NK-92 (cell line): Measurements from ENCODE around the gene CACNA2D2.

Source experiments
- DNase-seq: peaks from one replicate; lab custom pipeline; 2025; ENCODE audit not compliant: unreplicated experiment; lab: John Stamatoyannopoulos, UW

CACNA2D2 gene

DNA sequence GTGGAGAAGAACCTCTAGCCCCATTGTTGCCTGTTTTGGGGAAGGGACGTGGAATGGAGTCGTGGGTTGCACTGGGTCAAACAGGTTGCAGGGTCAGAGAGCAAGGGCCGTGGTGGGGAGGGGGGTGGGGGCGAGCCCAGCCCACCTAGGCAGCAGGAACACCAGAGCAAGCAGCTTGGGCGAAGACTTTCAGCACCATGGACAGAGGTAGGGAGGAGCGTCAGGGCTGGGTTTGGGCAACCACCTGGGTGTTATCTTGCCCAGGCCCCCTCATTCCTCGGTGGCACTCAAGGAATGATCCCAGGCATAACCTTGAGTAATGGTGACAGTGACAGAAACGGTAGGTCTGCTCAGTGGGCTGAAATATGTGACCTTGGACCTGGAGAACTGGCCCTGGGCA lies 98.2 kb downstream of the CACNA2D2 start:
- DNase-seq = no peak

DNA sequence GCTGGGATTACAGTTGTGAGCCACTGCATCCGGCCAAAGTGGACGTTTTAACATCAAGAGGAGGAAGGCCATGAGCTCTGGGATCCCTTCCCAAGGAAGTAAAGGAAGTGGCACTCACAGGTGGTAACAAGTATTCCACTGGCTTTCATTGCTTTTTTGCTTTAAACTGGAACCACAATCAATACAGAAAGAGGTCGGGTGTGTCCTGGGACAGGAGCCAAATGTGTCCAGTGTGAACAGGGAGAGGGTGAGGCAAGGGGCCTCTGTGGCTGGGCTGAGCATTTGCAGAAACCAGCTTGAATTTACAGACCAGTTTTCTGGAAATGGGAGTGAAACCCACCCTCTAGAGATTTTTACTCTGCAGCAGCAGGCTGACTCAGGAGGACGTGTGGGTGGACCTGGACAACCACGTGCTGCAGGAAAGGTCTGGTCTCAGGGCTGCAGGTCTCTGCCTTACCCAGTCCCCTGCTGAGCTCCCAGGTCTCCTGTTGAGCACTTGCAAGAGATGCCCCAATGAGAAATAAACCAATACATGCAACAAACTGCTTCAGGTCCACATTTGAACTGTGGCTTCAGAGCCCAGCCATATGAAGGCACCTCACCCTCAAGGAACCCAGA lies 101.3 kb downstream of the CACNA2D2 start:
- DNase-seq = no peak

DNA sequence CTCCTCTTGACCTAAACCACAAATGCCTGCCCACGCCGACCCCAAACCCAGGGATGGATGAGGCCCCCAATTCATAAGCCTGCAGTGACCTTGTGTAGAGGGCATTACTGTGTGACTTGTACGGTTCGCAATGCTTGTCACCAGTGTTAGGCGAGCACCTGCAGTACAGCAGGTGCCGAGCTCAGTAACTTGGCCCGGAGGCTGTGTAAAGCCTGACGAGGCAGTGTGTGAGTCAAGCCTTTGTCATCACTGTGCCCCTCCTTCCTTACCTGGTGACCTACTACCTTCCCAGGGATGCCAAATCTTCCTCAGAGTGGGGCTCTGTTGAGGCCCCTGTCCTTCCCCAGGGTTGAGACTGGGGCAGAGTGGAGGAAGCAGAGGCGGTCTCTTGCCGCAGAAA lies 106.9 kb downstream of the CACNA2D2 start:
- DNase-seq = no peak

DNA sequence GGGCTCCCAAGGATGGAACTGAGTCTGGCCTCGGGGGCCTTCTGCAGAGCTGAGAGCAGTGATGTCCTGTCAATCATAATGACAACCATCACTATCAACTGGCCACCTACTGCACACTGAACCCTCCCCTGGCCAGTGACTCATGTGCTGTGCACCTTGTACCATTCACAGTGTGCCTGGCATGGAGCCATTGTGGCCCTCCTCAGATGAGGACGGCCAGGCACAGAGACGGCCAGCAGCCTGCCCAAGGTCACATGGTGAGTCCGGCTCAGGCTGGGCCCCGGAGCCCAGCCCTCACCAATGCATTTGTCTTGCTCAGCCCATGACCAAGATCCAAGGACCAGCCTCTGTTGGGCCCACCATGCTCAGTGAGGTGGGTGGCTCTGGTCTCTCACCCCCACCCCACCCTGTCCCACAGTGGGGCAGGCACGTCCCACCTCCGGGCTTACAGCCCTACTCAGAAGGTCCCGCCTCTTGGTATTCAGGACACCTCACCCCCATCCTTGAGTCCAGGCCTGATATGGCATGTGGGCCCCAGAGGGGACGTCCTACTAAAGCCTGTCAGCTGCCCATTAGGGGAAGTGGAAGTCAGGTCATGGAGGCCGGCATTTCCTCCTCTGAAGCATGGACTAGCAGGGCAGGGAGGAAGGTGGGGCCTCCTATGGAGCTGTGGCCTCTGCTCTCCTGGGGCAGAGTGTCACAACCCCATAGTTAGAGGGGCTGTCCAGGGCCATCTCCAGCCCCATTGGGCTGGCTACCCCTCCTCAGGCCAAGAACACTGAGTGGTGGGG lies 108.2 kb downstream of the CACNA2D2 start:
- no peak for DNase-seq

DNA sequence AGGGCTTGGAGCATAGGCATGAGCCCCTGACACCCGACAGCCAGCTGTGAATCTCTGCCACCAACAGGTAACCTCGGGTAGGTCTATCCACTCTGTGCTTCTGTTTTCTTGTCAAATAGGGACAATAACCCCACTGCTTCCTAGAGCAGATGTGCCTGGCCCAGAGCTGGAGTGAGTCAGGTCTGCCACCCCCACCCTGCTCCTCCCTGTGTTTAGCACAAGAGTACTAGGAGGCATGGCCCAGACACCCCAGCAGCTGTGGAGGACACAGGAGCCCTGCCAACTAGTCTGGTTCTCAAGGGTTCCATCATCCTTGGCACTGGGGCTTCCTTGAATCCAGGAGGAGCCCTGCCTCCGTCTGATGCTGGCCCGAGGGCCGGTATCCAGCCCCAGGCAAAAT lies 110.4 kb downstream of the CACNA2D2 start:
- no peak for DNase-seq

DNA sequence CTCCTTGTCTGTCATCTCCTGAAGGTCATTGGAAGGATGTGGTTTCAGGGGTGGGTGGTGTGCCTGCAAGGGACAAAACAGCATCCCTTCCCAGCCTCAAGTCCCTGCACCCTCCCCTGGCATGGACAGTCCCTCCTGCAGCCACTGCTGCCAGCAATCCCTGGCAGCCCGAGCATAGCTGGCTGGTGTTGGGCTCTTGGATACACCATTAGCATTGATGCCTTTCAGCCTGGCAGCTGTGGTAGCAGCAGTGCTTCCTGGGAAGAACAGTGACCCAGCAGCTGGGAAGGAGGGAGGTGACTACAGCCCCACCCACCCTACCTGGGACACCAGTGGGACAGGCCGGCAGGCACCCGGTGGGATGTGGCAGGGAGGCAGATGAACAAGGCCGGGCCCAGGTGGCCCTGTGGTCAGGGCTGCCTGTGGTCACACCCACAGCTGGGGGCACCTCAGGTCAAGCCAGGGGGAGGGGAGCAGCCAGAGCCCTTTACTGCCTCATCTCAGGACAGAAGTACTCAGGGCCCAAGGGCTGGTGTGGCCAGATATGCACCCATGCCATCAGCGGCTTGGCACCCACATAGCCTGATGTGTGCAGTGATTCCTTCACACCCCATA lies 111.2 kb downstream of the CACNA2D2 start:
- DNase-seq = no peak

DNA sequence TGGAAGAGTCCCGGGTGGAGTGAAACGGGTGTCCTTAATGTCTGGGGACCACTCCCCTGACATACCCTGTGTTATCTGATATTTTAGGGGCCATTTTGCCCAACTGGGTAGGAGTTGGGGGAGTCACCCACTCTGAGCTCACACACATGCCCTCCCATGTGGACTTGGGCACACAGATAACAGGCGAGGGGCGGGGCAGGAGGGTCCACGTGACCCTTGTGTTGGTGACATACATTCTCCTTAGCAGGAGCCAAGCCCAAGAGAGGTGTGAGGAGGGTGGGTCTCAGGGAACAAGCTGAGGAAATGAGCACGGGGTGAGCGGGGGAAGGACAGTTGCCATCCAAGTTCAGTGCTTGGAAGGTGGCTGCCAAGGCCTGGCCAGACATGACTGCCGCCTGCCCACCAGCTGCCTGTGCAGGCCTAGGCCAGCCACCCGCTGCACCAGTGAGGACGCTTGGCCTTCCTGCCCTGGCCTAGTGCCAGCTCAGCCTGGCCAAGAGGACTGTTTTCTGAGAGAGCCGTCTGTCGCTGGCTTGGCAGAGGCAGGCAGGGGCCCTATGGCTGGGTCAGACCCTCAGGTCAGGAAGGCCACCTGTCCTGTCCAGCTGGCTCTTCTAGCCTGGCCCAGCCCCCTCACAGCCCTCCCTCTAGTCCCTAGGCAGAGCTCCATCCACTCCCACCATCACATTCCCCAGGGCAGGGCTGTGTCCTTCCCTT lies 112.8 kb downstream of the CACNA2D2 start:
- no peak for DNase-seq

DNA sequence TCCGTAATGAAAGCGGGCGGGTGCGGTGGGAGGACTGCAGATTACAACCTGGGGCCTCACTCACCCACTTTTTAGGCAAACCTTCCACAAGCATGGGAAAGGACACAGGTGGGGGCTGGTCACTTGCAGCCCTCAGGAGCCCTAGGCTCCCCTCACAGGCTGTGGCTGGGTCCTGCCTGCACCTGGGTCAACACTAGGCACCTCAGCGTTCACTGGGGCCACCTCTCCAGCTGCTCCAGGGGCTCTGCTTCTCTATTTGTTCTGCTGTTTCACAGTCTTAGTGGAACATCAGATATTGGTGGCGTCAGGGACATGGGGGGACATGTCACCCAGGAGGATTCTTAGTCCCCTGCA lies 114.0 kb downstream of the CACNA2D2 start:
- DNase-seq = no peak

DNA sequence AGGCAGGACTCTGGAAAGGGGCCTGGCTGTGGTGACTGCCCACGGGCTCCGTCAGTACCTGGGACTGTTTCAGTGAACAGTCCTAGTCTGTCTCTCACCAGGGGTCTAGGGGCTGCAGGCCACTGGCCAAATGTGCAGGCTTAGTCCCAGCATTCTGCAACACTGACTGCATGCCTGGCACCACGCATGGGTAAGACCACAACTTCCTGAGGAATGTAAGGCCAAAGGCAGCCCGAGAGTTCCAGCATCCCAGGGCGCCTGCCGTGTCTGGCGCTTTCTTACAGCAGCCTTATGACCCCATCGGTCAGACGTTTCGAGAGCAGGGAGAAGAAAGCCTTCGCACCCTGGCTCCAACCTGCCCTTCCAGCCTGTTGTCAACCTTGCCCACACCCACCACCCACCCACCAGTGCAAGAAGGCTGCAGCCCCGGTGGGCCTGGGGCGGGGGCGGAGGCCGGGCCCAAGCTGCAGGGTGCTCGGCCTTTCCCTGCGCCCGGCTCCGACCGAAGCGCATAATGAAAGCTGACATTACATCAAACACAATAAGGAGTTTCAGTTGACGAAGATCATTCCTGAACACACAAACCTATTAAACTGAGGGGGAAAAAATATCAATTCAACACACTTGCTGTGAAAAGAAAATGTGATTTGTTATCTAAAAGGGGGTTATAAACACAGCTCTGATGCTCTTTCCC lies 114.6 kb downstream of the CACNA2D2 start:
- DNase-seq = no peak

DNA sequence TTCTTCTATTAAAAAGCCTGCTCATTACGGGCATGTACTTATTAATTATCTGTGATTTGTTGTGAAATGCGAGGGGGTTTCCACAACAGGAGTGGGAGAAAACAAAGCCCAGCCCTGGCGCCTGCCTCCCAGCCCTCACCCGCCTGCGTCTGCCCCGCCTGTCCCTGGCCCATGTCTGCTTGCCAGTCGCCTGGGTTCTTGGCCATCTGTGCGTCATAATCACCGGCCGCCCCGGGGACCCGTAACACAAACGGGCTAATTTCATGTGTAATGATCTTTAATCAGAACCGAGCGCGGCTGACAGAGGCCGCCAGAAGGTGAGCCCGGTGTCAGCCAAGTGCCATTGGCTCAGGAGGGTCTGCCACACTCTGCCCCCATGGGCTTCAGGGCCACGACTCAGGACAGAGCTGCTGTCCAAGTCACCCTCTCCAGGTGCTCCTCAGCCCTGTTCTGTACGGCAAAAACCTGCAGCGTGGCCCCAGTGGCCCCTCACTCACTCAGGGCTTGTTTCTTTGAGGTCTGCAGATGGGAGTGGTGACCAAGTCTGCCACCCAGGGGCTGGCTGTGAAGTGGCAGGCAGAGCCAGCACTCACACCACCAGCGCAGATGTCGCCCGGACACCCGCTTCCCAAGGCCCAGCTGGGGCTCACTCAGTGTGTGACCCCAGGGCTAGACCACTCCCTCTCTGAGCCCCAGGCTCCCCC lies 115.3 kb downstream of the CACNA2D2 start:
- no peak for DNase-seq

DNA sequence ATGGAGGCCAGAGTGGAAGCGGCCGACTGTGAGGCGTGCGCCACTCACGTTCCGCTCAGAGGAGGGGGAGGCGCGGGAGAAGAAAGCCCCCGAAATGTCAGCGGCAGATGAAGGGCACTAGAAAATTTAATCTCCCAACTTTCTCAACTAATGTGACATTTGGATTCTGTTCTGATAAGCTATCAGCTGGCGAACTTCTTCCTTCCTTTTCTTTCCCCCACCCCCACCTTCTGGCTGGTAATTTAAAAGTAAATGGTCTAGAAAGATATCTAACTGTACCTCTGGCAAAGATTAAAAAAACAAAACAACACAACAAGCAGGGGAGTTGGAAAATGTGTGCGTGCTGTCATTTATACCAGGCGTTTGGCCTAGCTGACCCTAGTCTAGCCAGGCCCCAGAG lies 117.7 kb downstream of the CACNA2D2 start:
- DNase-seq = no peak

DNA sequence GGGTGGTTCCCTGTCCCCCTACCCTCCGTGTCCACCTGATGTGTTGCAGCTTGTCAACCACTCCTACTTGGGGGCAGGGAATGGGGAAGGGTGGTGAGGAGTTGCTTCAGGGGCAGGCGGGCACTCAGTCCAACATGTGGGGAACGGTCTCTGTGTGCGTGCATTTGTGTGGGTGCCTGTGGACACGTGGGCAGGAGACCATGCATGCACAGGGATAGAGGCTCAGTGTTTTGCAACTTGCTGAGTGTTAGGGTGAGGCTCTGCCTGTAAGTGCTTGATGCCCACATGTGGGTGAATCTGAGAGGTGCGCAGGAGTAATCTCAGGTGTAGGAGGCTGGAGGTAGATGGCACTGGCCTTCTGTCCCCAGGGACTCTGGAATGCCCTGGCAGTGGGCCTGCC lies 119.7 kb downstream of the CACNA2D2 start:
- no peak for DNase-seq

DNA sequence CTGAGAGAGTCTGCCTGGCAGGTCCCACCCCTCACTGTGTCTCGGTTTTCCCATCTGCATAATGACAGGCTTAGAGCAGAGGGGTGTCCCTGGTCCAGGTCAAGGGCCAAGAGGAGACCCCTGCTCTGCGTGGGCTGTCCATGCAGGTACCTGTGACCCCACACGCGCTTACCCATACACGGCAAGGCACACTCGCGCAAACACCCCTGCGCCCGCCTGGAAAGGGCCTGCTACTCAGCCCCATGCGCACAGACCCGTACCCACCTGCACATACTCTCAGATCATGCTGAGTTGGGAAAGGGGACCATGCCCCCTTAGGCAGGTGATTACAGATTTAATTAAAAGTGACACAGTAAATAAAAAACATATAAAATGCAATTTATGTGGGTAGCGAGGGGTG lies 120.7 kb downstream of the CACNA2D2 start:
- DNase-seq = no peak

DNA sequence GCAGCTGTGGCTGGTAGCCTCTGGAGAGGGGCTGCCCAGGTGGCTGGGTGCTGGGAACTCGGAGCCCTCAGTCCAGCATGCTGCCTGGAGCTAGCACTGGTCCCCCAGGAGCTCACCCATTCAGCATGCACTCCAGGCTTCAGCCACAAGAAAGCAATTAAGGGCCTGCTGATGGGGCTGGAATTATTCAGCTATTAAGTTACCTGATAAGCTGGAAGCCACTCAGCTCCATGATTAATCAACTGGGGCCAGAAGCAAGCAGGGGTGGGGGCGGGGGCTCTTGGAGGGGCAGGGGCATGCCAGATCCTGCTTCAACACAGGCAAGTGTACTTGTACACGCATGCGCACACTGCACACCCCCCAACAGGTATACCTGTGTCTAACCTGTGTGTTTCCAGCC lies 122.1 kb downstream of the CACNA2D2 start:
- DNase-seq = no peak

DNA sequence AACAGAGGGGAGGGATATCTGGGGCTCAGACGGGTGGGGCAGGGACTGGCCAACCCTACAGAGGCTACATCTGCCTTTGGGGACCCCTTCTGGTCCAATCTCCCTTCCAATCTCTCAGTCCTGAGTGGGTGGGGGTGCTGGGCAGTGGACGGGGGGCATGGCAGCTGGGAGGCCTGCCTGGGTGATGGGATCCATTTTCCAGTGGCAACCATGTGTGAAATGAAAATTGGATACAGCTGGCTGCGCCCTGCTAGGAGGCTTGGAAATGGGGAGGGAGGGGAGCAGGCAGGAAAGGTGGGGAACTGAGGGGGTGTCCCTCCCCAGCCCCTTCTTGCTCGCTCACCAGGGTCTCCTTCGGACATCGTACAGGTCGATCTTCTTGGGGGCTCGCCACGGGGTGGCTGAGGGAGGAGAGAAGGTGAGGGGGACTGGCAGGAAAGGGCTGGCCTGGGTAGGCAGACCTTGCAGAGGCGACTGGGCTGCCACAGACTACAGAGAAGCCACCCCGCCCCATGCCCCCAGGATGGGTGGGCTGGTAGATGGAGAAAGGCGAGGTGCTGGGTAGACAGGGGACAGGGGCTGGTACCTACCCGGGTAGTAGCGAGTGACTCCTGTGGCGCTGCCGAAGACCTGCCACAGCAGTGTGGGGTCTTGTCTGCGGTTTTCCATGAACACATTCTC lies 122.9 kb downstream of the CACNA2D2 start:
- no peak for DNase-seq

DNA sequence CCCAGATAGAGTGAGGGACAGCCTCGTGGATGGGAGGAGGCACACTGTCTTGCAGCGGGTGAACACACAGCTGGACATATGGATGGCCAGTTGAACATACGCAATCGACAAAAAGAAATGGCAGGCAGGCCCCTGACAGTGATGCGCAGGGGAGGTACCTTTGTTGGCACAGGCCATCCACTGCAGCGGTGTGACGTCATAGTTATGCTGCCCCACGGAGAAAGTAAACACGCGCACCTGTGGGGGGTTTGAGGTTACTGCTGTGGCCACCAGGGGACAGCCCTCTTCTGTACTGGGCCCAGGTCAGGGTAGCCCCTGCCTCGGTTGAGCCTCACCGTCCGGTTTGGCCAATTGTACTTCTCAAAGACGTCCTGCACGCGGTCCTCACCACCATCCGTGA lies 124.7 kb downstream of the CACNA2D2 start:
- DNase-seq = no peak

DNA sequence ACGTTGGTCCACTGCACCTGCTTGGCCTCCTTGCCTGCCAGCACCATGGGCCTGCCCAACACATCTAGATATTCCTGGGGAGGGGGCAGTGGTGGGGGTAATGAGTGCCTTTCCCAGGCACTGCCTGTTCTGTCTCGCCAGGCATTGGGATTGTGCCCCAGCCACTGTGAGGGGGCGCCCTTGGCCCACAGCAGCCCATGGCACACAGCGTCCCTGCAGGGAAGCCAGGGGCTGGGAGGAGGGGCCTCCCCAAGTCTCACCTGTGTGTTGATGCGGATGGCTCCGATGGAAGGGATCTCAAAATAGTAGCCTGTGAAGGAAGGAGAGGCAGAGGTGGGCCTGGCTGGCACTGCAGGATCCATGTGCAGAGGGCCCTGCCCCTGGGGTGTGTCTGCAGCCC lies 125.4 kb downstream of the CACNA2D2 start:
- no peak for DNase-seq

DNA sequence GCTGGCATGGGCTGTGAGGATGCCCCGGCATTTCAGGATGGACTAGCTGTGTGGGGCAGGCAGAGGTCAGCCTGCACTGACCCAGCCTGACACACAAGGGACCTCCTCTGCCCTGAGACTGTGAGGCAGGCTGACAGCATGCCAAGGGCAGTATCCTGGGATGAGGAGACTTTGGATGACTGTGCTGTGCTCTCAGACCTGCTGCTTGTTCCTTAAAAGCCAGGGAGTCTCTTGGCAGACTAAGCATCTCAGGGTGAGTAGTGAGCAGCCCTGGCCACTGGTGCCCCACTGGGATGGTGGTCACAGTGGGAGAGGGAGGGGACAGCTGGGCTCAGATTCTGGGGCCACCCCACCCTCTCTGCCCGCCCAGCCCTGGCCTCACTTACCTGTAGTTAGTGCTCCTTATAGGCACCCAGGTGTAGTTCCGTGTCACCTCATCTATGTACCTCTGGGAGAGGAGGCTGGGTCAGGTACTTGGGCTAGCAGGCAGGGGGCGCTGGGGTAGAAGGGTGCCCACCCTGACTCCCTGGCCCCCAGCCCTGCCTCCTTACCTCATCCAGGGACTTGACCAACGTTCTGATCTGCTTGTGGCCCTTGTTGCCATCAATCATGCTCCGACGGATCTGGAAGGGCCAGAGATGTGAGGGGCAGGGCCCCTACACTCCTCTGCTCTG lies 128.0 kb downstream of the CACNA2D2 start:
- no peak for DNase-seq

DNA sequence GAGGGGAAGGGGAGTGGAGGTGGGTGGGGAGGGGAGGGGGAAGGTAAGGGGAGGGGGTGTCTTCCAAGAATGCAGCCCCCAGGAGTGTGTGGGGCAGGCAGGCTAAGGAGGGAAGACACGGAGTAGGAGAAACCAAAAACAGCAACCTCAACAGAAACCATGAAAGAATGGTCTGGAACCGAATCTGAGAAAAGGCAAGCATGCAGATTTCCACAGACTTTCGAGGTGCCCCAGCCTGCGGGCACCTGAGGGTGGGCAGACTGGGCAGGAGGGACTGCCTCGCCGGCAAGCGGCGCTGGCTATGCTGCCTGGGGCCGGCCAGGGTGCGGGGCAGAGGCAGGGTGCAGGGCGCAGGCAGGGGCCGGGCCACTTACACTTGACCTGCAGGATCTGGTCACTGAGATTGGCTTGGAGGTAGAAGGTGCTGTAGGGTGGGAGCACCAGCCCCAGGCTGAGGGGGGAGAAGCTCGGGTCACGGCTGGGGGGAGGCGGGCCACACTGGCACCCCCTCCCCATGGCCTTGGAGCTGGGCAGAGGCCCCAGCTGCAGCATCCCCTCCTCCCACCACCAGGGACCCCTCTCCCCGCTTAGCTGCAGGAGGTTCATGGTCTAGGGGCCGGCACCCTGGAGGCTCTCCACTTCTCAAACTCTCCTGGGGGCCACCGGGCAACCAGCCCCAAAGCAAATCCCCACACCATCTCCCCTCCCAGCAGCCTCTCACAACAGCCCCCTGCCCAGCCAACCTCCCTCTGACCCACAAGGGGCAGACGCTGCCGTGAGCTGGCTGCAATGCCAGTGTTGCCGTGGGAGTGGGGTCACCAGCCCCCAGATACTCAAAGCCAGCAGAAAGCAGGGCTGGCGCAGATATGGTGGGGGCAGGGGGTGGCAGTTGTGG lies 128.8 kb downstream of the CACNA2D2 start:
- no peak for DNase-seq
